GM19467 (cell line): ENCODE data around the gene IL24.
A peak's percentile ranks its signal among the peaks of the same experiment; 100 is the strongest.
"Not testable (repeated sequence)": the region's sequence is repeated elsewhere in the genome, so short reads cannot be mapped to it uniquely, and the experiment has no call there.

Source experiments
- ATAC-seq: cut with Tn5 transposase; IDR thresholded peaks from one replicate; pipeline ENCODE4 v1.9.1; 2021; ENCODE audit warnings: mild to moderate bottlenecking, moderate library complexity; ENCODE audit not compliant: unreplicated experiment

The IL24 gene

GRCh38 chr1:206923961-206924557 is 26.8 kb downstream of the IL24 start:
- ATAC-seq = not testable (repeated sequence)

GRCh38 chr1:206924592-206925105 is 27.4 kb downstream of the IL24 start:
- peak; percentile 15 for ATAC-seq

GRCh38 chr1:206925106-206925736 is 28.0 kb downstream of the IL24 start:
- peak; percentile 46 for ATAC-seq

GRCh38 chr1:206926286-206926685 is 29.0 kb downstream of the IL24 start:
- no peak for ATAC-seq

GRCh38 chr1:206929524-206929923 is 32.3 kb downstream of the IL24 start:
- no peak for ATAC-seq

- peak; percentile 67 for ATAC-seq
Observed at GRCh38 chr1:206930210-206930798, 33.1 kb downstream of the IL24 start.

- ATAC-seq = no peak
Observed at GRCh38 chr1:206931709-206932108, 34.5 kb downstream of the IL24 start.

- no peak for ATAC-seq
Observed at GRCh38 chr1:206932177-206932576, 34.9 kb downstream of the IL24 start.

GRCh38 chr1:206933333-206933945 is 36.2 kb downstream of the IL24 start:
- no peak for ATAC-seq

GRCh38 chr1:206935491-206936067 is 38.3 kb downstream of the IL24 start:
- ATAC-seq = no peak

GRCh38 chr1:206937425-206937824 is 40.2 kb downstream of the IL24 start:
- ATAC-seq = no peak

- ATAC-seq = no peak
Observed at GRCh38 chr1:206939131-206939530, 41.9 kb downstream of the IL24 start.

GRCh38 chr1:206939841-206940587 is 42.8 kb downstream of the IL24 start:
- no peak for ATAC-seq

- ATAC-seq = no peak
Observed at GRCh38 chr1:206940588-206940936, 43.3 kb downstream of the IL24 start.

- ATAC-seq = no peak
Observed at GRCh38 chr1:206941766-206942418, 44.6 kb downstream of the IL24 start.

- ATAC-seq = no peak
Observed at GRCh38 chr1:206944703-206945102, 47.5 kb downstream of the IL24 start.

GRCh38 chr1:206945779-206946178 is 48.5 kb downstream of the IL24 start:
- no peak for ATAC-seq

- ATAC-seq = no peak
Observed at GRCh38 chr1:206946261-206946660, 49.0 kb downstream of the IL24 start, which contains the start of gene PIGR. Gene PIGR, minus strand, starts transcription at chr1:206946466. Its CDS starts 5,935 bp downstream, at chr1:206940531.

GRCh38 chr1:206947255-206947654 is 50.0 kb downstream of the IL24 start:
- ATAC-seq = no peak

GRCh38 chr1:206949208-206949607 is 52.0 kb downstream of the IL24 start:
- ATAC-seq = no peak
